Pancreas (tissue), 10 donors: ENCODE data around the gene SMIM32. TPM values are rescaled to one million over a fixed set of nuclear protein-coding genes. Genes with fewer than 3 reads are reported as not detected.

ENCODE experiments used
- ATAC-seq, 4 donors: fragments of 200-7000 bp; cut with Tn5 transposase; one replicate each; pipeline versions ENCODE4 v1.8.0 to v1.9.1; 2020; ENCODE audit warnings: mild to moderate bottlenecking in 4 of 4, moderate library complexity in 4 of 4
- DNase-seq, 6 donors: peaks; one replicate each; pipeline ENCODE4 v3.0.0-alpha.2; 2020
- FAIRE-seq: peaks from 2 replicates; lab custom pipeline; 2012; peaks lifted over from hg19 to GRCh38; lab: Jason Lieb, UNC
- H3K27ac ChIP-seq, 4 donors: fragments of 200-600 bp; sonication (generic); 1 replicate in 3 of 4; 2 replicates in 1 of 4; pipeline versions ENCODE4 v1.5.0 to v1.8.0; 2020
- H3K27me3 ChIP-seq, 4 donors: fragments of 200-600 bp; one replicate each; pipeline ENCODE4 v1.8.0; 2021
- H3K36me3 ChIP-seq, 3 donors: fragments of 200-600 bp; sonication (generic) in 1 of 3; one replicate each; pipeline versions ENCODE4 v1.5.0 to v1.8.0; 2020 to 2021
- H3K4me1 ChIP-seq, 3 donors: fragments of 200-600 bp; one replicate each; pipeline ENCODE4 v1.8.0; 2021
- H3K4me3 ChIP-seq, 4 donors: fragments of 200-600 bp; sonication (generic) in 2 of 4; one replicate each; pipeline versions ENCODE4 v1.5.0 to v1.8.0; 2020 to 2021
- H3K9me3 ChIP-seq, 4 donors: fragments of 200-600 bp; one replicate each; pipeline ENCODE4 v1.8.0; 2021
- WGBS, 2 donors: extraction: QIAGEN DNeasy Blood & Tissue Kit; methylation state at CpG; one replicate each; pipeline ENCODE4 v1.1.7; 2013; 5-methylcytosine and 5-hydroxymethylcytosine counted together
- intact Hi-C, 3 donors: fragments of 100-400 bp; cut with DNase I; formaldehyde crosslinking; loops; one replicate each; pipeline versions ENCODE4 v1.11.1 to v1.14.2; 2022
- polyA plus RNA-seq, 2 donors: library from polyadenylated mRNA; stranded (reverse); fragments of 200-250 nt; gene quantifications; one replicate each; pipeline ENCODE4 v1.2.3, GENCODE V29; 2013
- total RNA-seq, 6 donors: library from RNA; stranded (reverse); fragmentation: NEBNext Ultra II Directional in 4 of 6; extraction: Animal tissue kit (Norgen Biotek cat#: 25700) in 4 of 6; gene quantifications; one replicate each; pipeline versions ENCODE4 v1.2.1 to v1.2.4, GENCODE V29; 2021 to 2023
- TF ChIP-seq, protein P1 (sequence below), 4 donors: fragments of 200-600 bp; sonication (generic) in 3 of 4; IDR thresholded peaks; one replicate each; pipeline versions ENCODE4 v1.5.0 to v1.8.0; 2021; ENCODE audit warnings: antibody characterized with exemption in 4 of 4
- donor health status: healthy with polysubstance abuse.
- donor health status: DM: no; HTN: no; CAD: no; lungs with moderate emphysema.
- donor health status: DM: no; HTN: no; CAD: no.
- donor health status: control.
- donor health status: control.
- donor health status: Bipolar disorder and iron deficiency.
- donor health status: DM: yes; HTN: yes; CAD: no.
- donor health status: DM: no; HTN: no; CAD: no.
- donor health status: DM: no; HTN: no; CAD: no.
- donor health status: DM: yes; HTN: yes; CAD: no.

The SMIM32 gene
- total and polyA plus RNA-seq, 8 donors = 0.12 to 4.2 (median 0.43) TPM; not detected in 1

DNA sequence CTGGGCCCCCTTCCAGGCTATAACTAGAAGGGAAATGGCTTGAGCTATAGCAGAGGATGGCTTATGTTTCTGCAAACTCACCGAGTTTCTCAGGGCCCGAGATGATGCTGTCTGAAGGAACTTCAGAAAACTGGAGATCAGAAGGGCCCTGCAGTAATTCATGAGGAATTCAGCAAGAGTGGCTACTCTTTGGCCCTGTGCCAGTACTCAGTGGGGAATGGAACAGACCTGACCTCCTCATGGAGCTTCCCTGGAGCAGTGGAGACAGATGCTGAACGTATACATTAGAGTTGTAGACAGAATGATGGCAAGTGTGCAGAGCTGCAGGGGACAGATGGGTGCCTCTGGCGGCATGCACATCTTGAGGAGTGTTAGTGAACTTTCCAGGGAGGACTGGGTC is 17.3 kb upstream of the SMIM32 start:
- Histone ChIP-seq H3K27ac (no peak overlapping the region), H3K4me3 (no peak overlapping the region), H3K36me3 (no peaks in the 10 kb centered on the region), H3K27me3 (no peaks in the 10 kb centered on the region), H3K9me3 (no peaks in the 10 kb centered on the region), H3K4me1 (no peaks in the 10 kb centered on the region)
- no peak for FAIRE-seq
- 62 to 73% methylated on average over 4 of the region's 4 CpGs for WGBS, 2 donors
- TF ChIP-seq, protein P1, sequence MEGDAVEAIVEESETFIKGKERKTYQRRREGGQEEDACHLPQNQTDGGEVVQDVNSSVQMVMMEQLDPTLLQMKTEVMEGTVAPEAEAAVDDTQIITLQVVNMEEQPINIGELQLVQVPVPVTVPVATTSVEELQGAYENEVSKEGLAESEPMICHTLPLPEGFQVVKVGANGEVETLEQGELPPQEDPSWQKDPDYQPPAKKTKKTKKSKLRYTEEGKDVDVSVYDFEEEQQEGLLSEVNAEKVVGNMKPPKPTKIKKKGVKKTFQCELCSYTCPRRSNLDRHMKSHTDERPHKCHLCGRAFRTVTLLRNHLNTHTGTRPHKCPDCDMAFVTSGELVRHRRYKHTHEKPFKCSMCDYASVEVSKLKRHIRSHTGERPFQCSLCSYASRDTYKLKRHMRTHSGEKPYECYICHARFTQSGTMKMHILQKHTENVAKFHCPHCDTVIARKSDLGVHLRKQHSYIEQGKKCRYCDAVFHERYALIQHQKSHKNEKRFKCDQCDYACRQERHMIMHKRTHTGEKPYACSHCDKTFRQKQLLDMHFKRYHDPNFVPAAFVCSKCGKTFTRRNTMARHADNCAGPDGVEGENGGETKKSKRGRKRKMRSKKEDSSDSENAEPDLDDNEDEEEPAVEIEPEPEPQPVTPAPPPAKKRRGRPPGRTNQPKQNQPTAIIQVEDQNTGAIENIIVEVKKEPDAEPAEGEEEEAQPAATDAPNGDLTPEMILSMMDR (IDR thresholded peaks at IDR 0.05) = no peak
- no peak for DNase-seq
- intact Hi-C loops = loop anchor here in 1 of 3 donors (5.0 kb wide), 1 partner anchor 258 kb away; the partner anchor contains the start of gene LECT2
- ATAC-seq = no peak

DNA sequence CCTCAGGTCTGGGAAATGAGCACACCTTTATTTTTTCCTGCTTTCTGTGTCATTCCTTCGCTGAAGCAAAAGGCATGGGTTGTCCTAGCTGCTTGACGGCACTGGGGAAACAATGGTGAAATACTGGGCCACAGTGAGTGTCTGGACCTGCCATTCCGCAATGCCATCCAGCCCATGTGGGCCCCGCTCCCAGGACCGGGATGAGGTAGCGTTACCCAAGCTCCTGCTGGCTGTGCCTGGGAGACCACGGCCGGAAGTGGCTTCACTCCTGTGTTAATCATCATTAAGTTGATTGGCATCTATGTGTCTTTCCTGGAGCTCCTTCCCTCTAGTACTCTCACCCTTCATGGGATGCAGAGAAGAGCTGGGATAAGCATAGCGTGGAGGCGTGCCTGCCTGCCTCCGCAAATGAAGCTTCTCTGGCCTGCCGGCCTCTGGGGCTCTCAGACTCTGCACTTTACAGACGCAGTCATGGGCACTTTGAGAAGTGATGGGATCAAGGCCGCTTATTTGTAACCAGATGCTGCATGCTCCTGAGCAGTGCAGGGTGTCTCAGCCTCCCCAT is 16.5 kb upstream of the SMIM32 start:
- intact Hi-C loops = loop anchor here (5.0 to 10.0 kb wide), 2 partner anchors 322 to 325 kb away; no protein-coding TSS in a partner anchor
- FAIRE-seq (no peak), ATAC-seq (no peak), DNase-seq (no peak)
- Histone ChIP-seq H3K4me3 (no peak overlapping the region), H3K4me1 (no peaks in the 10 kb centered on the region), H3K9me3 (no peaks in the 10 kb centered on the region), H3K27ac (no peak overlapping the region), H3K36me3 (no peaks in the 10 kb centered on the region), H3K27me3 (no peaks in the 10 kb centered on the region)
- 80 to 81% methylated on average over 14 of the region's 14 CpGs for WGBS, 2 donors
- TF ChIP-seq, protein P1 (IDR thresholded peaks at IDR 0.05) = no peak

DNA sequence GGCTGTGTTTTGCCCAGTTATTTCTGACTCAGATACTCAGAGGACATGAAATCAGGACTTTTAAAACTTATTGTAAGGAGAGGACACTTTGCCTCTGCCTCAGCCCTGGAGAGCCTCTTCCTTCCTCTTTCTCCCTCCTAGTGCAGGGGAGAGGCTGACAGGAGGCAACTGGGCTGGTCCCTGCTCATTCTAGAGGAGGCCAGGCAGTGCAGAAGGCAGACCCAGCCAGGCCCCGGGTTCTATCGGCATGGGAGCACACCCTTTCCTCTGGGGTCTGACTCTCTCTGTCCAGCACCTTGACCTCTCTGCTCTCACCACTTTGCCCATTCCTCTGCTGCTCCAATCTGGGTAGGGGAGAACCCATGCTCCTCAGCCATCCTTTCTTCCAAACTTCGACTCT is 16.0 kb upstream of the SMIM32 start:
- H3K4me1 ChIP-seq = no peaks in the 10 kb centered on the region
- TF ChIP-seq, protein P1 (IDR thresholded peaks at IDR 0.05) = no peak
- intact Hi-C loops = loop anchor here (5.0 to 10.0 kb wide), 2 partner anchors 322 to 324 kb away; no protein-coding TSS in a partner anchor
- DNase-seq = no peak
- no peaks in the 10 kb centered on the region for H3K9me3 ChIP-seq
- no peaks in the 10 kb centered on the region for H3K27me3 ChIP-seq
- no peaks in the 10 kb centered on the region for H3K36me3 ChIP-seq
- WGBS, 2 donors = 60 to 78% methylated on average over 3 of the region's 3 CpGs
- no peak overlapping the region for H3K27ac ChIP-seq
- FAIRE-seq = no peak
- no peak for ATAC-seq
- H3K4me3 ChIP-seq = no peak overlapping the region

DNA sequence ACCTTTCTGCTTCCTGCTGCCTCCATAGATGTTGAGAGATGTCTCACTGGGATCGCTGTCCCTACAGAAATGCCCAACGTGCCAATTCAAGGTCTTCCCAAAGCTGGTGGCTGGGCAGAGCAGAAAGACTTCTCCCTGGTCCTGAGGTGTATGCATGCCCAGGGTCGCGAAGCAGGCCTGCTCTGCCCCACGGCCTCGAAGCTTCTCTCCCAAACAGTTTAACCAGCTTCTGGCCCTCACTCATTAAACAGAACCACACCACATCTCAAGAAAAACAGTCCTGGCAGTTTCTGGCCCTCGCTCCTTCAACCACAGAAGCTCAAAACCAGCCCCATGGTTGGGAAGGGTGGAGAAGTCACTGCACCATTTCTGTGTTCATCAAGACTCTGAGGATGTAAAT is 14.7 kb upstream of the SMIM32 start:
- Histone ChIP-seq H3K4me3 (no peak overlapping the region), H3K27me3 (no peaks in the 10 kb centered on the region), H3K9me3 (no peaks in the 10 kb centered on the region), H3K36me3 (no peaks in the 10 kb centered on the region), H3K27ac (no peak overlapping the region), H3K4me1 (no peaks in the 10 kb centered on the region)
- DNase-seq (no peak), ATAC-seq (no peak), FAIRE-seq (no peak)
- intact Hi-C loops = loop anchor here (5.0 to 10.0 kb wide), 2 partner anchors 320 to 323 kb away; no protein-coding TSS in a partner anchor
- WGBS, 2 donors = 61 to 85% methylated on average over 7 of the region's 7 CpGs
- TF ChIP-seq, protein P1 (IDR thresholded peaks at IDR 0.05) = no peak

DNA sequence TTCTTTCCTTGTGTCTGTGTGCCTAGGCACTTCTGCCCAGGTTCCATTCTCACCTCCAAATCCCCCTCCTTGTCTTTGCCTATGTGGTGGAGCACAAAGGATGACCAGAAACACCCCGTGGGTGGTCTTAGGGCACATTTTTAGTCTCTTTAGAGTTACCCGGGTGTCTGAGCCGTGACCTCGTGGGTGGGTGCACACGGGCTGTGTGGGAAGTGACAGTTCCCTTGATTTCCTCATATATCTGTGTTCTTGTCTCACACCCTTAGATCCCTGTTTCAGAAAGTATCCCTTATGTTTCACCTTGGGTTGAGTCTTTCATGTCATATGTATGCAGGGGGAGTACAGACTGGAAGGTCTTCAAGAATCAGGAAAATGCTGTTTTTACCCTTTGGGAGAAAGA is 13.4 kb upstream of the SMIM32 start:
- no peaks in the 10 kb centered on the region for H3K27me3 ChIP-seq
- DNase-seq = no peak
- no peaks in the 10 kb centered on the region for H3K9me3 ChIP-seq
- no peaks in the 10 kb centered on the region for H3K36me3 ChIP-seq
- TF ChIP-seq, protein P1 (IDR thresholded peaks at IDR 0.05) = no peak
- WGBS, 2 donors = 61 to 67% methylated on average over 5 of the region's 5 CpGs
- no peak for ATAC-seq
- FAIRE-seq = no peak
- no peak overlapping the region for H3K4me3 ChIP-seq
- intact Hi-C loops = loop anchor here (5.0 to 10.0 kb wide), 2 partner anchors 319 to 322 kb away; no protein-coding TSS in a partner anchor
- H3K27ac ChIP-seq = no peak overlapping the region
- no peaks in the 10 kb centered on the region for H3K4me1 ChIP-seq
